Measurements from ENCODE around the gene MKKS.
"Not testable (repeated sequence)": the region's sequence is repeated elsewhere in the genome, so short reads cannot be mapped to it uniquely, and the experiment has no call there.

Gene MKKS

GRCh38 chr20:10411673-10412072, 22.3 kb downstream of the MKKS start:
- DNase-seq, result no peak

- DNase-seq, result no peak
These were observed 25.8 kb downstream of the MKKS start for GRCh38 chr20:10408108-10408813.

- no peak for DNase-seq
These were observed 29.0 kb downstream of the MKKS start for GRCh38 chr20:10404959-10405530.

- no peak for DNase-seq
These were observed 29.9 kb downstream of the MKKS start for GRCh38 chr20:10404023-10404628.

- DNase-seq, result no peak
These were observed 30.9 kb downstream of the MKKS start for GRCh38 chr20:10402938-10403608.

- DNase-seq, result no peak
These were observed 35.1 kb downstream of the MKKS start for GRCh38 chr20:10398834-10399369.

GRCh38 chr20:10394752-10395151, 39.3 kb downstream of the MKKS start:
- DNase-seq, result not testable (repeated sequence)

- no peak for DNase-seq
These were observed 43.3 kb downstream of the MKKS start for GRCh38 chr20:10390709-10391108.

GRCh38 chr20:10388597-10388996, 45.4 kb downstream of the MKKS start:
- DNase-seq, result no peak

- no peak for DNase-seq
These were observed 46.3 kb downstream of the MKKS start for GRCh38 chr20:10387686-10388085.

- no peak for DNase-seq
These were observed 48.0 kb downstream of the MKKS start for GRCh38 chr20:10385850-10386544.

GRCh38 chr20:10381477-10381876, 52.5 kb downstream of the MKKS start:
- peak in 1 of 2 donors; percentile 10 for DNase-seq

GRCh38 chr20:10379761-10380160, 54.3 kb downstream of the MKKS start:
- DNase-seq, result no peak

- DNase-seq, result no peak
These were observed 57.5 kb downstream of the MKKS start for GRCh38 chr20:10376270-10377075.

- DNase-seq, result no peak
These were observed 58.8 kb downstream of the MKKS start for GRCh38 chr20:10375191-10375590.

GRCh38 chr20:10374036-10374435, 60.0 kb downstream of the MKKS start:
- DNase-seq, result no peak

- no peak for DNase-seq
These were observed 62.6 kb downstream of the MKKS start for GRCh38 chr20:10371467-10371866.

GRCh38 chr20:10370091-10370887, 63.7 kb downstream of the MKKS start:
- DNase-seq, result no peak

GRCh38 chr20:10369723-10370090, 64.3 kb downstream of the MKKS start:
- no peak for DNase-seq

- no peak for DNase-seq
These were observed 65.3 kb downstream of the MKKS start for GRCh38 chr20:10368702-10369041.

GRCh38 chr20:10367943-10368701, 65.9 kb downstream of the MKKS start:
- DNase-seq, result no peak

Data from CD4-positive, alpha-beta T cell treated with Interferon alpha-2 for 1 hour (primary cell).